ENCODE measurements around the gene DOCK9. TPM values are rescaled to one million over a fixed set of nuclear protein-coding genes. Genes with fewer than 3 reads are reported as not detected.

Gene DOCK9
- total RNA-seq, 2 experiments from 2014 or later = 92.4 to 100 TPM

DNA sequence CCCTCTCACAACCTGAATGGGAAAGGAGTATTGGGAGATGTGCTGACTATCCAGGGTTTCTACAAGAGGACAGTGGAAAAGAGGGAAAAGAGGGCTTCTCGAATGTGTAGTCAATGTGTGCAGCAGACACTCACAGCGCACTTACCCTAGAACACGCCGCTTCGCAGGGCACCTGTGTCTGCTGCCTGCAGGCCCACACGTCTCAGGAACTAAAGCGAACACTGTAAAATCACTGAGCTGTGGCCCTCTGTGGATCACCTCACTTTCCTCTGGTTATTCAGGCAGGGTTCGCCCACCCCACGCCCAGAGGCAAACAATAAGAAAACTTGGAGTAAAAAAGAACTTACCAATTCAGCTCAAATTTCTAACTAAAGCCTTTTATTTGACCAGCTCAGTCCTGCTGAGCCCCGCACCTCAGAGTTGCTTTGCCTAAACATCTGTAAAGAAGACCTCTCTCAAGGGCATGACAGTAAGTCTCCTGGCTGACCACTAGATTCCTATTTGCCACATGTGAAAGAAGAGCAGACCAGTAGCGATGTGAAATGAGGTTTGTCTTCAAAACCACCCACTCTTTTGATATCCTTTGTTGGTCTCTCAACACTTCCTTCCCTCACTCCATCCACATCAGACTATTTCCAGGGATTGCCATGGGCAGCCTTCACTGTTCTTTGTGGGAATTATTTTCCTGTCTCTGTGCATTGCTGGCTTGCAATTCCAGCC is 19.3 kb upstream of the DOCK9 start:
- H3K27ac Mint-ChIP-seq = peak overlapping the region; percentile 13
- H3K27me3 Mint-ChIP-seq (ENCODE audit: low read depth) = no peaks in the 10 kb centered on the region
- peaks cover 64% of the 10 kb centered on the region for H3K4me1 Mint-ChIP-seq (ENCODE audit: low read depth)
- CTCF ChIA-PET = interaction anchor here (1.6 kb wide), 1 partner anchor 15 kb away, joined by 3 read pairs; no protein-coding TSS in a partner anchor
- no peak overlapping the region for H3K4me3 Mint-ChIP-seq
- DNase-seq (no peak), ATAC-seq (no peak)
- no peaks in the 10 kb centered on the region for H3K9me3 Mint-ChIP-seq (ENCODE audit: insufficient read depth)
- peaks cover 13% of the 10 kb centered on the region for H3K36me3 Mint-ChIP-seq (ENCODE audit: low read depth)
- POLR2A ChIA-PET = interaction anchor here (0.6 kb wide), 1 partner anchor 128 kb away, joined by 3 read pairs; no protein-coding TSS in a partner anchor

GRCh38 chr13:98996046-98996445 is 18.2 kb upstream of the DOCK9 start:
- Mint-ChIP-seq H3K4me1 (ENCODE audit: low read depth) (peaks cover 55% of the 10 kb centered on the region), H3K4me3 (no peak overlapping the region), H3K36me3 (ENCODE audit: low read depth) (peaks cover 13% of the 10 kb centered on the region), H3K9me3 (ENCODE audit: insufficient read depth) (no peaks in the 10 kb centered on the region), H3K27me3 (ENCODE audit: low read depth) (no peaks in the 10 kb centered on the region), H3K27ac (no peak overlapping the region)
- DNase-seq (no peak), ATAC-seq (no peak)
- CTCF ChIA-PET = interaction anchor here (1.6 kb wide), 1 partner anchor 14 kb away, joined by 3 read pairs; no protein-coding TSS in a partner anchor
- POLR2A ChIA-PET = interaction anchor here (0.6 kb wide), 1 partner anchor 165 kb away, joined by 3 read pairs; no protein-coding TSS in a partner anchor

DNA sequence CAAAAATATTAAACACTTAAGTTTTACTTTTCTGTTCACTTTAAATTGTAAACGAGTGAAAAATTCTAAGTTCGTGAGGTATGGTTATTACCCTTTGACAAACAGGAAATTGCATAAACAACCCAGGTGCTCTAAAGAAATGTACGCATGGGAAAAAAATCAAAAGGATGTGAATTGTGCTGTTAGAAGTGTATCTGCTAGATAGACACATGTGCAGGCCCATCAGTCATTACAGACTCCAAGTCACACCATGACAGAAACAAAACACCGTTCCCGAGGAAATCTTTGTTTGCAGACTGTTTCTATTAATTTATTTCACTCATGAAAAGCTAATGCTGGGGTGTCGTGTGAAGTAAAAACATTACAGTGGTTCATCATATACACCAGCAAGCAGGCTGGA is 17.0 kb upstream of the DOCK9 start:
- POLR2A ChIA-PET = no interaction called here
- H3K4me1 Mint-ChIP-seq (ENCODE audit: low read depth) = peaks cover 46% of the 10 kb centered on the region
- no peak overlapping the region for H3K4me3 Mint-ChIP-seq
- CTCF ChIA-PET = interaction anchor here (1.1 to 1.4 kb wide), 2 partner anchors 13 to 155 kb away, joined by 4 read pairs; no protein-coding TSS in a partner anchor
- ATAC-seq = no peak
- no peaks in the 10 kb centered on the region for H3K9me3 Mint-ChIP-seq (ENCODE audit: insufficient read depth)
- H3K36me3 Mint-ChIP-seq (ENCODE audit: low read depth) = peaks cover 19% of the 10 kb centered on the region
- no peak for DNase-seq
- no peaks in the 10 kb centered on the region for H3K27me3 Mint-ChIP-seq (ENCODE audit: low read depth)
- peak overlapping the region; percentile 59 for H3K27ac Mint-ChIP-seq

GRCh38 chr13:98994080-98994479 is 16.2 kb upstream of the DOCK9 start:
- Mint-ChIP-seq H3K4me1 (ENCODE audit: low read depth) (peaks cover 40% of the 10 kb centered on the region), H3K27ac (no peak overlapping the region)
- POLR2A ChIA-PET = no interaction called here

DNA sequence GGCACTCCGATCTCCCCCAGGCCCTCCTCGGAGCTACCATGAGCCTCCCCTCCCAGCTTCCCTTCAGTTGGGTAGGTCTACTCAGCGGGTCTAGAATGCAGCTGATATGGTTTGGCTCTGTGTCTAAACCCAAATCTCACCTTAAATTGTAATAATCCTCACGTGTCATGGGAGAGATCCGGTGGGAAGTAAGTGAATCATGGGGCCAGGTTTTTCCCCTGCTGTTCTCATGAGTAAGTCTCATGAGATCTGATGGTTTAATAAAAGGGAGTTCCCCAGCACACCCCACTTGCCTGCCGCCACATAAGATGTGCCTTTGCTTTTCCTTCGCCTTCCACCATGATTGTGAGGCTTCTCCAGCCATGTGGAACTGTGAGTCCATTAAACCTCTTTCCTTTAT is 14.5 kb upstream of the DOCK9 start:
- H3K4me1 Mint-ChIP-seq (ENCODE audit: low read depth) = peaks cover 24% of the 10 kb centered on the region
- no peaks in the 10 kb centered on the region for H3K9me3 Mint-ChIP-seq (ENCODE audit: insufficient read depth)
- no peak overlapping the region for H3K27ac Mint-ChIP-seq
- ChIA-PET CTCF (interaction anchor here (1.1 kb wide), 1 partner anchor 11 kb away, joined by 3 read pairs; no protein-coding TSS in a partner anchor), POLR2A (no interaction called here)
- no peak for ATAC-seq
- H3K4me3 Mint-ChIP-seq = no peak overlapping the region
- DNase-seq = no peak
- H3K27me3 Mint-ChIP-seq (ENCODE audit: low read depth) = no peaks in the 10 kb centered on the region
- H3K36me3 Mint-ChIP-seq (ENCODE audit: low read depth) = peaks cover 15% of the 10 kb centered on the region

More at GRCh38 chr13:98994080-98994479, 16.2 kb upstream of the DOCK9 start:
- no peak for ATAC-seq
- CTCF ChIA-PET = interaction anchor here (1.1 to 1.4 kb wide), 2 partner anchors 13 to 155 kb away, joined by 4 read pairs; no protein-coding TSS in a partner anchor
- no peaks in the 10 kb centered on the region for H3K9me3 Mint-ChIP-seq (ENCODE audit: insufficient read depth)
- no peak for DNase-seq
- peaks cover 21% of the 10 kb centered on the region for H3K36me3 Mint-ChIP-seq (ENCODE audit: low read depth)
- H3K4me3 Mint-ChIP-seq = no peak overlapping the region
- H3K27me3 Mint-ChIP-seq (ENCODE audit: low read depth) = no peaks in the 10 kb centered on the region

- POLR2A ChIA-PET = no interaction called here
- H3K4me1 Mint-ChIP-seq (ENCODE audit: low read depth) = peaks cover 15% of the 10 kb centered on the region
Measured at GRCh38 chr13:98990701-98991100, 12.8 kb upstream of the DOCK9 start.

DNA sequence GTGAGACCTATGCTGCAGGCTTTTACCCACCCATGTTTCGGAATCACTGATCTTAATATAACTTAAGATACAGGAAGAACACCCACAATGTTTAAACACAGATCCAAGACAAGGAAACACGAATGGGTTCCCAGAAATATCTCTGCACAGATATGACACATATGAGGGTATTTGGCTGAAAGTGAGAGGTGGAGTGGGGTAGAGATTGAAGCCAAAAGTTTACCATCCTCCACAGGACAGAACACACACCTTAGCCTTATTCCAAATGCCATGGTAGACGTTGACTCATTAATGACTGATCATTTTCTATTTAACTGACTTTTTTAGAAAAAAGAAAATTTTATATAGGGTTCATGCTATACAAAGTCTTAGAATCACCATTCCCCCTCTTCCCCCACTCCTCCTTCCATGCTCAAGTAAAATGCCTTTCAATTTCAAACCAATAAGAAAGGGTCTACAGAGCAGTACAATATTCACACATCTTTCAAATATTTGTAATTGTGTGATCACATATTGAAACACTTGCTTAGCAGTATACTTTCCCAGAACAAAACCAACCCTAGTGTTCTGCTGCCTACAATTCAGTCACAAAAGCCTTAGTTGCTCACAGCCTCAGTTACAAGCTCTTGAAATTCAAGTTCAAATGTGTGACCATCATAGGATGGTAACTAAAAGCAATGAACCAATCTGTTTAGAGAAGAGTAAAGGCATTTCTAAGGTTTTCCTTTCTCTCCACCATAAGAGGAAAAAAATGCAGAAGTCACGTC is 11.8 kb upstream of the DOCK9 start:
- ChIA-PET POLR2A (no interaction called here), CTCF (no interaction called here)
- H3K27me3 Mint-ChIP-seq (ENCODE audit: low read depth) = no peaks in the 10 kb centered on the region
- no peaks in the 10 kb centered on the region for H3K9me3 Mint-ChIP-seq (ENCODE audit: insufficient read depth)
- no peak for ATAC-seq
- H3K4me1 Mint-ChIP-seq (ENCODE audit: low read depth) = peaks cover 13% of the 10 kb centered on the region
- peaks cover 11% of the 10 kb centered on the region for H3K36me3 Mint-ChIP-seq (ENCODE audit: low read depth)
- no peak overlapping the region for H3K4me3 Mint-ChIP-seq
- DNase-seq = no peak
- no peak overlapping the region for H3K27ac Mint-ChIP-seq

More at GRCh38 chr13:98990701-98991100, 12.8 kb upstream of the DOCK9 start:
- no peak for DNase-seq
- Mint-ChIP-seq H3K27me3 (ENCODE audit: low read depth) (no peaks in the 10 kb centered on the region), H3K27ac (no peak overlapping the region), H3K36me3 (ENCODE audit: low read depth) (peaks cover 14% of the 10 kb centered on the region), H3K9me3 (ENCODE audit: insufficient read depth) (no peaks in the 10 kb centered on the region), H3K4me3 (no peak overlapping the region)
- ATAC-seq = no peak
- CTCF ChIA-PET = no interaction called here

DNA sequence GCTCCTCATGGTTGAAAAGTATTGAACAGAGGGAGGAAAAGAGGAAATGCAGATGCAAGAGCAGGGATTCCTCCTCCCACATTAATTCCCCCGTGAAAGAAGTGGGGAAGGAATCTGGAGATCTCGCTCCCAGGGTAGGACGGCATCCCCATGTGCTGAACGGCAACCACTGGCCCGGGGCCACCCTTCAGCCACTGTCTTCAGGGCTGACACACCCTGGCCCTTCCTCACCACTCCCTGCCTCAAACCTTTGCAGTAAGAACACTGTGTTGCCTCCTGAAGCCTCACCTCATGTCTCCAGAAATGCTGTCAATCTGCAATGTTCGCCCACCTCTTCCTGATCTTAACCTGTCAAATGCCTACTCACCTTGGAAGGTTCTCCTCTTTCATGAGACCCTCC is 10.9 kb upstream of the DOCK9 start:
- Mint-ChIP-seq H3K36me3 (ENCODE audit: low read depth) (peaks cover 14% of the 10 kb centered on the region), H3K27ac (no peak overlapping the region), H3K4me3 (no peak overlapping the region), H3K4me1 (ENCODE audit: low read depth) (peaks cover 13% of the 10 kb centered on the region), H3K27me3 (ENCODE audit: low read depth) (no peaks in the 10 kb centered on the region), H3K9me3 (ENCODE audit: insufficient read depth) (no peaks in the 10 kb centered on the region)
- ChIA-PET CTCF (no interaction called here), POLR2A (no interaction called here)
- ATAC-seq = no peak
- no peak for DNase-seq

DNA sequence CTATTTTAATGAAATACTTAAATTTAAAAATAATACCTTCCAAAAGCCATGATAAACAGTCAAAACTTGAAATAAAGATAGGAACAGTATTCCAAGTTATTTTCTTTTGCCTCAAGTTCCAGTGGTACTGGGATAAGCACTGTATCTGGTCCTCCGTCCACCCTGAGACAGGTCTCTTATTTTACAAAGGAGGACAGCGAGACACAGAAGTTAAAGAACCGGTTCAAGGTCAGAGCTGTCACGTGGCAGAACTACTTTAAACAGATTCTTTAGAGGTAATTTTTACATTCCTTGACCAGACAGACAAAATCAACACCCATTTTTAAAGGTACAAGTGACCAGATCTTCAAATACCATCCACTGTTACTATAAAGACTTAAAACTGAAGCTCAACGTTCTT is 10.4 kb upstream of the DOCK9 start:
- Mint-ChIP-seq H3K27ac (no peak overlapping the region), H3K36me3 (ENCODE audit: low read depth) (peaks cover 15% of the 10 kb centered on the region), H3K27me3 (ENCODE audit: low read depth) (no peaks in the 10 kb centered on the region), H3K4me1 (ENCODE audit: low read depth) (peaks cover 13% of the 10 kb centered on the region), H3K9me3 (ENCODE audit: insufficient read depth) (no peaks in the 10 kb centered on the region), H3K4me3 (no peak overlapping the region)
- ChIA-PET POLR2A (no interaction called here), CTCF (no interaction called here)
- ATAC-seq (no peak), DNase-seq (no peak)

- CTCF ChIA-PET = no interaction called here
- H3K27ac Mint-ChIP-seq = no peak overlapping the region
Measured at GRCh38 chr13:98987275-98987674, 9.4 kb upstream of the DOCK9 start.

GRCh38 chr13:98986226-98986846 is 8.5 kb upstream of the DOCK9 start:
- Mint-ChIP-seq H3K27me3 (ENCODE audit: low read depth) (no peaks in the 10 kb centered on the region), H3K4me3 (no peak overlapping the region), H3K4me1 (ENCODE audit: low read depth) (peaks cover 33% of the 10 kb centered on the region), H3K27ac (no peak overlapping the region), H3K36me3 (ENCODE audit: low read depth) (peaks cover 16% of the 10 kb centered on the region), H3K9me3 (ENCODE audit: insufficient read depth) (no peaks in the 10 kb centered on the region)
- ATAC-seq (no peak), DNase-seq (no peak)
- ChIA-PET CTCF (interaction anchor here (1.0 to 1.8 kb wide), 4 partner anchors 42 to 284 kb away, joined by 3 to 5 read pairs (median 4); no protein-coding TSS in a partner anchor), POLR2A (no interaction called here)

More at GRCh38 chr13:98987275-98987674, 9.4 kb upstream of the DOCK9 start:
- H3K4me3 Mint-ChIP-seq = no peak overlapping the region
- ATAC-seq (no peak), DNase-seq (no peak)
- H3K4me1 Mint-ChIP-seq (ENCODE audit: low read depth) = peaks cover 23% of the 10 kb centered on the region
- H3K36me3 Mint-ChIP-seq (ENCODE audit: low read depth) = peaks cover 16% of the 10 kb centered on the region
- H3K9me3 Mint-ChIP-seq (ENCODE audit: insufficient read depth) = no peaks in the 10 kb centered on the region
- POLR2A ChIA-PET = interaction anchor here (1.2 kb wide), 1 partner anchor 14 kb away, joined by 3 read pairs; no protein-coding TSS in a partner anchor
- H3K27me3 Mint-ChIP-seq (ENCODE audit: low read depth) = no peaks in the 10 kb centered on the region

All from activated CD8-positive, alpha-beta T cell treated with anti-CD3 and anti-CD28 coated beads, Interleukin-2, amount 10 ng/mL, durations not matched to agents 7 days and 5 days (primary cell).